HG03342 (cell line): ENCODE data around the gene DRAM2.

ENCODE experiments used
- ATAC-seq: cut with Tn5 transposase; IDR thresholded peaks from one replicate; pipeline ENCODE4 v1.9.1; 2021; ENCODE audit warnings: mild to moderate bottlenecking, moderate library complexity; ENCODE audit not compliant: unreplicated experiment

DRAM2 gene

DNA sequence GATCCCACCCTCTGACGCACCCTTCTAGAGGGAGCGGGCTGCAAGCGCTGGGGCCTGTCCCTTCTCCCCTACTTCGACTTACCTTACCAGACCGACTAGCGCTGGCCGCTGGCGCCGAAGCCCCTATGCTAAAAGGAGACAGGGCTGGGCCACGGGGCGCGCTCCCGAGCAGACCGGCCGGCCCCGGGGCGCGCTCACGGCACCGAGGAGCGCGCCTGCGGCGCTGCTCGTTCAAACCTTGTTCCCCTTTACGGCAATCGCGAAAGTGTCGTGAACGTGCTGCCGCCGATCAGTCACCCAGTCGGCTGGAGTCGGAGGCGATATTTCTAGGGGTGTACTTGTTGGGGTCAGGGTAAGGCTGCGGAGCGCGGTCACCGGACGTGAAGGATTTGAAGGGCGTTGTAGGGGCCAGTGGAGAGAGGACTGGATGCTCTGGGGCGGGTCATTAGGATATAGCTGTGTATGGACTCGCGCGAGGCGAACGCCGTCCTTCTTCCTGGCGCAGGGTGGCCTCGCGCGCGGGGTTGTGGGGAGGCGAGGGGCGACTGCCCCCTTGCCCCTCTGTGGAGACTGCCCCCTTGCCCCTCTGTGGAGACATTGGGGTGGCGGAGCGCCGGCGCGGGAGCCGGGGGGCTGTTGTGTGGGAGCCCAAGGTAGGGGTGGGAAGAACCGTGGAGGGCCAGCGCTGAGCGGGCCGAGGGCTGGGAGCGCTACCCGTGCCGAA, at the start of gene DRAM2, which contains the start of gene CEPT1:
Gene DRAM2 (minus strand): TSS at position 138 of the 724 bp plus-strand sequence. CDS start 8,539 bp downstream, outside the sequence.
Gene CEPT1 (plus strand): TSS at position 268 of the 724 bp plus-strand sequence. CDS start 7,492 bp downstream, outside the sequence.
- ATAC-seq = peak; percentile 64

DNA sequence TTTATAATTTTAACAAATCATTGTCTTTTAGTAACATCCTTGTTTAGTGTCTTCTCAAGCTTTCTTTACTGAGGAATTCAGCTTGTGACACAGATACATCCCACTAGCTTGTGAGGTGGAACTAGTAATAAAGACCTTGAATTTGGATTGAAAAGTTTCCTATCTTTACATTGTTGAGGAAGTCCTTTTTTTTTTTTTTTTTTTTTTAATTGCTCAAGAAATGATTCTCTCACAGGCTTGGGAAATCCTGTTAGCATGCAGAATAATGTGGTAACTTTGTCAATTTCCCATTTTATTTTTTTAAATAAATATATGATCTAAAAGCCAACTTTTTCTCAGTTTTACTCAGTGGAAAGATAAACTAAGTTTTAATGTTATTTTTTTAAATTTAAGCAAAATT, 44.8 kb upstream of the DRAM2 start:
- no peak for ATAC-seq

DNA sequence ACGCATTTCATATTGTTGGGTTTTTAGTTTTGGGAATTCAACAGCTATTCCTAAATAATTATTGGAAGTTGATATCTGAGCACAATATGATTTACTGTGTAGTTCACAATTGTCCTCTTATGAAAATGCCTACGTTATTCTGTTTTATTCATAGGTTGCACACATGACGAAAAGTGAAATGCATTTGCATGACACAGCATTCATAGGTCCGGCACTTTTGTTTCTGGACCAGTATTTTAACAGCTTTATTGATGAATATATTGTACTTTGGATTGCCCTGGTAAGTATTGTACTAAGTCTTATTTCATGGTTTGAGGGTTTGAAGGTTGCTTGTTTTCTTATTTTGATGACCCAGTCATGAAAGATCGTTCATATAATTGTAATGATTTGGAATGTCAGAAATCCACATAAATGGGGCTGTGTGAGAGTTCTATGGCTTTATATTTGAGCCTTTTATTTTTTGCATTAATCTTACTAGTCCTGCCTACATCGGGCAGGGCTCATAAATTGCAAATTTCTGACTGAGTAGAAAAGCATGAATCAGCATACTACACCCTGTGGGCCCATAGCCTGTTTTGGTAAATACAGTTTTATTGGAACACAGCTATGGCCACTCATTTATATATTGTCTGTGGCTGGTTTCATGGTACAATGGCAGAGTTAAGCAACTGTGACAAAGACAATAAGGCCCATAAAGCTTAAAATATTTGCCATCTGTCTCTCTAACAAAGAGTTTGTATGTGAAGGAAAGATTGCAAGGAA, 43.6 kb upstream of the DRAM2 start:
- ATAC-seq = no peak

DNA sequence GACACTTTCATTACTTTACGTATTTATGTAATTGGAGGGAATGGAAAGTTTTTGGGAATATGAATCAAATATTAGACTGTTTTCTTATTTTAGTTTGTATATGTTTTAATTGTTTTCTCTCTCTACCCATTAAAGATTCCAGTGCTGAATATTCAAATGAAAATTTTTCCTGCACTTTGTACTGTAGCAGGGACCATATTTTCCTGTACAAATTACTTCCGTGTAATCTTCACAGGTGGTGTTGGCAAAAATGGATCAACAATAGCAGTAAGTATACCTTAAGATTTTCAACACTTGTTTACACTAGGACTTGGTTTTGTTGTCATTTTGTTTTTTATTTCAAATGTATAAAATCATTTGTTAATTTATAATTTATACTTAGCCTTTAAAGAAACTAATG, 42.2 kb upstream of the DRAM2 start:
- no peak for ATAC-seq

DNA sequence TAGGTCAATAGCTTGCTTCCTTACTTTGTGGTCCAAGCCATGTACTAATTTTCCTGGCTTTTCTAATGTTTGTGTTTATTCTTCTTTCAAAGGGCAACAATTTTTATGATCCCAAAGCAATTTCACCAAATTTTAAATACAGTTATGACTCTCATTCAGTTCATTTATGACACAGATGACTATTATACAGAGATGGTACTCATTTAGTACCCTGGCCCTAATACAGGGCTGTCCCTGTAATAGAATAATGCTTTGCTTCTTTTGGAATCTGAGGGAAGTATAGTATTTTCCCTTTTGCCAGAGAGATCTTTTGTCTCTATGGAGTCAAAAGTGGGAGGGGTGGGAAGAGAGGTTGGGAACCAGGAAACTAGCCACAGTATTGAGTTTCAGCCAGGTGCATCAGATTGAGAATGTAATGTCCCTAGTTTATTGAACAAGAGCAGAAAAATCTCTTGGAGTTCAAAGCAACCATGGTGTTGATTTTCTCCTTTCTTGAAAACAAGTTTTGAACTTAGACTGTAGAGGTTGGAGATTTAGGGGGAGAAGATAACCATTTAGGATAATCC, 40.2 kb upstream of the DRAM2 start:
- no peak for ATAC-seq

DNA sequence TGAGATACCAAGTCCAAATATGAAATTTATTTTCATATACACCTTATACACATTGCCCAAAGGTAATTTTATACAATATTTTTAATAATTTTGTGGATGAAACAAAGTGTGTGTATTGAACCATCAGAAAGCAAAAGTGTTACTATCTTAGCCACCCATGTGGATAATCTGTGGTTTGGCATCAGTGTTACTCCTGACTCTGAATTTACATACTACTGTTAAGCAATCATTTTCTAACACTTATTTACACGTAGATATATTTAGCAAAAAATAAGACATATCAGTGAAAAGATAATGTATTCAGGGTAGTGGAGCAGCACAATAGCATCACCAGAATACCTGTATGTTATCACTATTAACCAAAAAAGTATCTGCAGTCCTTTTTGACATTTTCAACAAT, 36.8 kb upstream of the DRAM2 start:
- ATAC-seq = no peak

DNA sequence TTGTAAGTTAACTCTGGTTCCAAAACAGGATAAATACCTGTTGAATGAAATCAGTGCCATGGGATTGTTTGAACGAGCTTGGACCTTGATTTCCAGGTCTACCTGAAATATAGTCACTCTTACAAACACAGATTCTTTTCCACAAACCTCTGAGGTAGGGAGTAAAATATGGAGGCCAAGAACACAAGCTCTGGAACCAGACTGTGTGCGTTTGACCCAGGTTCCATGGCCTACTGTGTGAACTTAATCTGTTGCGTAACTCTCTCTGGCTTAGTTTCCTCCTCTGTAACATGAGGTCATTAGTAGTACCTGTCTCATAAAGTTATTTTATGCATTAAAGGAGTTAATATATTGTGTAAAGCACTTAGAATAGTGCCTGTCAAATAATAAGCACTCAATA, 35.5 kb upstream of the DRAM2 start:
- no peak for ATAC-seq

DNA sequence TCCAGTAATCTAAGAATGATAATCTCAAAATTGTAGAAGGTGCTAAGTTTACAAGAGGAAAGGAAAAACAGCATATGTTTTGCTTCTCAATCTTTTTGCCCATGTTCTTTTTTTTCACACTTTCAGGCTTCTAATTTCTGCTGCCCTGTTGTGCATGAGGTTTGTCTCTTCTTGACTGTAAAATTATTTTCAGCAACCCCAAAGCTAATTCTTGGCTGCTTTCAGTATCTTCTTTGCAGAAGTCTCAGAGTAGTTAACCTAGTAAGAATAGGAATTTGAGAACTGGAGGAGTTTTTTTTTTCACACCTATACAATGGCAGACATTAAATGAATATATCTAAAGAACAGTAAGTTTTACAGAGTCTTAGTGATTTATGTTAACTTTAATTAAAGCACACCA, 34.2 kb upstream of the DRAM2 start:
- no peak for ATAC-seq

DNA sequence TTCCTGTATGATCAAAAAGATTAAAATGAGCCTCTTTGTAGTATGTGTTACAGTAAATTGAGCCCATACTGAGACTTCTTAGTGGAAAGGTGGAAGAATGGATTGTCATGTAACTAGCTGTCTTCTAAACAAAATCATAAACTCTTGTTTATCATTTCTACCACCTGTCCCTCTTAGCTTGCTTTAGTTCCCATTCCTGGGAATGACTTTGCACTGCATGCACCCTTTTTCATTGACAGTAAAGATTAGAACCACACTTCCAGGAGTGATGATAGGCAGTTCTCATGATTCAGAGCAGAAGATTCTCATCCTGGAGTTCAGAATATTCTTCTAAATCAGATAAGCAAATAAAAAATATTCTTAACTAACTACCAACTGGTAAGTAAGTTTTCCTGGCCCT, 32.6 kb upstream of the DRAM2 start:
- ATAC-seq = no peak

DNA sequence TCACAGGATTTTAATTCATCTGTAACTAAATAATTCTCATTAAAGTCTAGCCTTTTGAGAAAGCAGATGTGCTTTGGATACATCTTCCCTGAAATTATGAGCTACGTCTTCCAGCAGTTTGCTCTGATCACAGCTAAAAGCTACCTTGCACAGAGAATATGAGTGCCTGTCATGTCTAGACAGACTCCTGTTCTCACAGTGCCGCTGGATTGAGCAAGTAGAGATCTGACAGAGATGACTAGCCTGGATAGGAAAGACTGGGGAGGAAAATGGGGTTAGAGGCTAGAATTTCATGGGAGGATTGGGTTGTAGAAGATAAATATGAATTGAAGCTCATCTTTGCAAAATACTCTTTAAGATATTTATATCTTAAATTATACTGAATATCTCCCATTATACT, 24.3 kb upstream of the DRAM2 start:
- ATAC-seq = no peak

DNA sequence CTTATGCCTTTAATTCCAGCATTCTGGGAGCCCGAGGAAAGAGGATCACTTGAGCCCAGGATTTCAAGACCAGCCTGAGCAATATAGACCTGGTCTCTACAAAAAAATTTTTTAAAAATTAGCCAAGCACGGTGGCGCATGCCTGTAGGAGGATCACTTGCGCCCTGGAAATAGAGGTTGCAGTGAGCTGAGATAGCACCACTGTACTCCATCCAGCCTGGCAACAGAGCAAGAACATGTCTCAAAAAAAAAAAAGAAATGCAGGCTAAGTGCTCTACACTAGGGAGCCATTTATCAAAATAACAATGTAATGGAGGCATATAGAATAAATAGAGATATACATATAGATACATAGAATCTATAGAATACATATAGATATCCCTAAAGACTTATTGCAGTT, 23.5 kb upstream of the DRAM2 start:
- no peak for ATAC-seq

DNA sequence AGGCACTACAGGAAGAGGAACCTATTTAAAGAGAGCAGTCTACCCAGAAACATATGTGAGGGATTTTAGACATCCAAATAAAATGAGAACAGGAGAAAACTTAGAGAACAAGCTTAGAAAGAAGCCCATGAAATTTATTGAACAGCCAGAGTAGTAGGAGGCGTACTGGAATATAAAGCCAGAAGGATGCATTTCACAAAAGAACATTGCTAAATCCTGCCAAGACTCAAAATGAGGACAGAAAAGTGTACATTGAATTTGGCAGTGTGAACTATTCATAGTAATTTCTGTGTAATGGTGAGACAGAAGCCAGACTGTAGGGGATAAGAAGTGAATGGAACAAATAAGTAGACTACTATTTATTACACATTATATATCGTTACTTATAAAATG, 22.6 kb upstream of the DRAM2 start:
- ATAC-seq = no peak

DNA sequence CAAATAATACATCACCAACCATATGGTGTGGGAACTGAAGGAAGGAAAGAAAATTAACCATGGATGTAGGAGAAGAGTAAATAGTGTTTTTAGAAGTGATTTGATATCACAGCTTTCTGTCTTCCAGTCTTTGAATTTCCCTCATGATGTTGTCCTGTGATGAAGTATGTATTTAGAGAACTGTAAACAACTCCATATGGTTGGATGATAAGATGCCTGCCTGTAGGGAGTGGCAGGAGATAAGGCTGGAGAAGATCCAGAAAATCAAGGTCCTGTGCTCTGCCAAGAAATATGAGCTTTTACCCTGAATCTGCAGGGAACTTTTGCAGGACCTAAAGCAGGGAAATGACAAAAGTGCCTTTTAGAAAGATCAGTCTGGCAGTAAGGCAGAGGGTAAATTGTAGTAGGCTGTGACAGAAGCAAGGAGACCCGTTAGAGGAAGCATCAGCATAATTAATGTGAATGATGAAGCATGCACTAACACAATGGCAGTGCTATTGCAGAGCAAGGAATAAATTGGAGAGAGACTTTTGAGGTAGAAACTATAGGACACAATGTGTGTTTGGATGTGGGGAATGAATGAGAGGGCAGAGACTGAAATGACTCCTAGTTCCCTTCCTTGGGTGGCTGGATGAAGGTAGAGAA, 22.1 kb upstream of the DRAM2 start:
- ATAC-seq = no peak

DNA sequence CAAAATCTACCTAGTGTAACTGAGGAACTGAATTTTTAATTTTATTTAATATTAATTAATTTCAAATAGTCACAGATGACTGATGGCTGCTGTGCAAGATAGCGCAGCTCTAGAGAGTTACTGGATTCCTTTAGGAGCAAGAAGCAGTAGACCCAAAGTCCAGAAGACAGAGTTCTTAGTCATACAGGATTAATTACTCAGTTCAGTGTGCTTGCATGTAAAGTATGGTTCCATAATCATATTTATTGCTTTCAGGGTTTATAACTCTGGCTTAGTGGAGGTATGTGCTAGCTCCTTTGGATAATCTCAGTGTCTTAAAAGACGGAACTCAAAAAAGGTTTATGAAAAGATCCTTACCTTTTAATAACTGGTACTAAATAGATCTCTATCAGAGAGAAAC, 17.5 kb upstream of the DRAM2 start:
- ATAC-seq = no peak

DNA sequence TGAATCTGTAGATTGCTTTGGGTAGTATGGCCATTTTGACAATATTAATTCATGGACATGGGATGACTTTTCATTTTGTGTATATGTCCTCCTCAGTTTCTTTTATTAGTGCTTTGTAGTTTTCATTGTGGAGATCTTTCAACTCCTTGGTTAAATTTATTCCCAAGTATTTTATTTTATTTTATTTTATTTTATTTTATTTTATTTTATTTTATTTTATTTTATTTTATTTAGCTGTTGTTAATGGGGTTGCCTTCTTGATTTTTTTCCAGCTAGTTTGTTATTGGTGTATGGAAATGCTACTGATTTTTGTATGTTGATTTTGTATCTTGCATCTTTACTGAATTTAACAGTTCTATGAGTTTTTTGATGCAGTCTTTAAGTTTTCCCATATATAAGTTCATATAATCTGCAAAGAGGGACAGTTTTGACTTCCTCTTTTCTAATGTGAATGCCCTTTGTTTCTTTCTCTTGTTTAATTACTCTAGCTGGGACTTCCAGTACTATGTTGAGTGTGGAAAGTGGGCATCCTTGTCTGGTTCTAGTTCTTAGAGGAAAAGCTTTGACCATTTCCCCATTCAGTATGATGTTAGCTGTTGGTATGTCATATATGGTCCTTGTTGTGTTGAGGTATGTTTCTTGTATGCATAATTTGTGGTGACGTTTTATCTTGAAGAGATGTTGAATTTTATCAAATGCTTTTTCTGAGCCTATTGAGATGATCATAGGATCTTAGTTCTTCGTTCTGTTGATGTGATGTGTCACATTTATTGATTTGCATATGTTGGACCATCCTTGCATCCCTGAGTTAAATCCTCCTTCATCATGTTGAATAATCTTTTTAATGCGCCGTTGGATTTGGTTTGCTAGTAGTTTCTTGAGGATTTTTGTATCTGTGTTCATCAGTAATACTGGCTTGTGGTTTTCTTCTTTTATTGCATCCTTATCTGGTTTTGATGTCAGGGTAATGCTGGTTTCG, 14.4 kb upstream of the DRAM2 start:
- ATAC-seq = no peak

DNA sequence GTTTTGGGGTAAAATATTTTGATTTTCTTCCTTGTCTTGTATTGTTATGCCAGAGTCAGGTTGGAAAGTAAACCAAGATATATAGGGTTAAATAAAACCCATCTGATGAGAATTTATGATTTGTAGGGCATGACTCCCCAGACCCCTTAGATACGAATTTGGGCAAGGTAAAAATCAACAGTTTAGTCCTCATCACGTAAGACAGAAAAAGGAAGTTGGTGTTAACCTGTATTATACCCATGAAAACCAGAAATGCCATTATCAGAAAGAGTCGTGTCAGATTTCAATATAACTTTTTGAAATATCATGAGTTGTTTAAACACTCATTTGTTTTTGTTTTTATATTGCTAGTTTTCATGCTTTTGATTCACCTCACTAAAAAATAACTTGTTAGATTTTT, 11.9 kb upstream of the DRAM2 start:
- ATAC-seq = no peak

DNA sequence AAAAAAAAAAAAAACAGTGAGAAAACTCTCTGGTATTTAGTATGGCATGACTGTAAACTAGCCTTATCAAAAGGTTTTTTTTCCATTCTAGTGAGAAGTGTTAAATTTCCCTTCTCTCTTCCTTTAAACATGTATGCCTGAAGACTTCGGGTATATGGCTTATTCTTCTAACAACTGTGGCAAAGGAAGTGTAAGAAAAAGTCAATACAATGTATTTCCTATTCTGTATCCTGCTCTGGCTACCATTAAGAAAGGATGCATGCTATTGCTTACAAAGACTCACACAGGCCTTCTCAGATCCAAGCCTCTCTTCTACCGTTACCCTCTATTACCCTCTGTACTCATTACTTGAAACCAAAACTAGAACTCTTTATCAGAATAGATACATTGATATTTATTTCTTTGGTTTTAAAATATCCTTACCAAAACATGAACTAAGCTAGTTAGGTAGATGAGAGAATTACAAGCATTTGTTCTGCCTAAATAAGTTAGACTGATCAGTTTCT, 8.5 kb upstream of the DRAM2 start:
- peak; percentile 70 for ATAC-seq

DNA sequence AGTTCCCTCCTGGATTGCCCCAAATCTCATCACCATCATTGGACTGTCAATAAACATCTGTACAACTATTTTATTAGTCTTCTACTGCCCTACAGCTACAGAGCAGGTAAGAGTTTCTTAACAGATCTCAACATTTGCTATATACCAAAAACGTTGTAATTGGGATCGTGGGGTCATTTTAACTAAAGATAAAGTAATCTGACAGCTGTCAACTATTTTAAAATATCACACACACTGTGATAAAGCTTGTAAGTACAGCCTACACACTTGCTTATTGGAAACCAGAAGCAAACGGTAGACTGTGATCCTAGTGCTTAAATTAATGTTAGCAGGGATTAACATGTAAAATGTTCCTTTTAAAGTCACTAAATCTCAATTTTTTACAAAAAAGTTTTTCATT, 8.1 kb upstream of the DRAM2 start:
- ATAC-seq = no peak

DNA sequence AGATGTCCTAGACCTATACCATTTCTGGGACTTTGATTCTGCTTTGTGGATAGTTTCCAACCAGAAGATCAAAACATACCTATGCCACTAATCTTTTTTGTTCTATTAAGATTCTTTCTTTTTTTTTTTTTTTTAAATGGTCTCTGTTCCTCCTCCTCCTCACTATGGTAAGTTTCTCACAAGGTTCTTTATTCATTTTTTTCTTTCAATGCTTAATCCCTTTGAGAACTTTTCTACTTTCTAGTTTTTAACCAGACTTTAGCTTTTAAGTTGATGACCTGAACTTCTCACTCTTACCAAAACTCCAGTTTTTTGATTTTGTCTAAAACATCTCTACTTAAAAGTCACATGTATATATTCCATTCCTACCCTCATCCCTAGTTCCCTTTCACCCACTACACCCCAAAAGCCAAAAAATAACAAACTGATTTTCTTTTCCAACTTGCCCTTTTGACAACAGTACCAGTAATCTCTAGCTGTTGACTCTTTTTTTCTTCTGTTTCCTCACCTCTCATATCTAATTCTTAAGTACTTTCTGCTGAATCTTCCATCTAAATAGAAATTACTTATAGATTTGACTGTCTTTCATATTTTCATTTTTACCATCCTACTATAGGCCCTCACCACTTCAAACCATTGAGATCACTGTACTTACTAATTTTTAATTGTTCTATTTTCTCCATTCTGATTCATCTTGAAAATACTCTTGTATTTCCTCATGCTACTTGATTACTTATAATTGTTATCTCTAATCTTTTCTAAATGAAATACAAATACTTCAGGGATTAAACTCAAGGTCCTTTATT, 6.3 kb upstream of the DRAM2 start:
- ATAC-seq = no peak
